ENCODE data around the gene SLC25A25. TPM values are rescaled to one million over a fixed set of nuclear protein-coding genes. Genes with fewer than 3 reads are reported as not detected.

SLC25A25 gene
- total and polyA plus RNA-seq, 2 of the 8 experiments (the other 6 are each of a cell fraction or from before 2014, with no cell fraction given): 6.5 to 18.5 TPM

DNA sequence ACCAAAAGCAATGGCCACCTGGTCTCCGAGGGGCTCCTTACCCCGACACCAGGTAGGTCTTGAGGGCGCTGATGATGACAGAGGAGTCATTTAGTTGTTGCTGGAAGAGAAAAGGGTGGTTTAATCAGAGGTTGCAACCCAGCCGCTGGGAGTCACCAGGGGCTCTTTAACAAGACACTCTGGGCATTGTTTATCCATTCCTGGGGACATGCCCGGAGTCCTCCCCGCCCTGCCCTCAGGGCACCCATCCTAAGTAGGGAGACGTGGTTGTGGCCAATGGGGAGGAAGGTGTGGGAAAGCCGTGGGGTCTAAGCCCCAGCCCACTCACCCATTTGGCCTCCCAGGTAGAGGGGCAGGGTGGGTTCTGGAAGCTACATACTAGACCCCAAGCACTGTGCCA is 56.4 kb downstream of the SLC25A25 start:
- 89% methylated on average over 8 of the region's 8 CpGs; no CpG with 5 or more reads in 1 of the 2 experiments for WGBS, 2 experiments (ENCODE audit: extremely low coverage in 1 of 2, insufficient coverage in 1 of 2, insufficient read length in 1 of 2, insufficient replicate concordance in 2 of 2, low coverage in 1 of 2, low lambda C conversion rate in 2 of 2, missing lambda C conversion rate in 1 of 2)
- DNase-seq (ENCODE audit: low read depth in 1 of 2, low spot score in 2 of 2) (no peak), FAIRE-seq (no peak)
- Histone ChIP-seq H4K5ac (ENCODE audit: insufficient read length, low read depth, low read length) (no peak overlapping the region), H3K79me2 (ENCODE audit: control insufficient read depth in 1 of 2, insufficient read depth in 2 of 2, low read length in 2 of 2) (peaks cover 0 to 20% of the 10 kb centered on the region in 2 experiments; a peak in 1 of 4 replicates), H3K9ac (replicated peaks in 1 of 4; ENCODE audit: extremely low read depth in 1 of 4, low read depth in 3 of 4, low read length in 3 of 4) (no peak overlapping the region), H3K14ac (ENCODE audit: insufficient read length) (no peak overlapping the region), H4K20me1 (replicated peaks in 1 of 2; ENCODE audit: control insufficient read depth in 1 of 2, insufficient read depth in 2 of 2, low read length in 2 of 2) (peaks cover 3 to 16% of the 10 kb centered on the region in 2 experiments), H3K23ac (ENCODE audit: insufficient read length) (no peak overlapping the region), H2AK5ac (ENCODE audit: low read depth, low read length) (no peak overlapping the region), H2BK5ac (ENCODE audit: low read depth, low read length) (no peak overlapping the region), H2AFZ (ENCODE audit: low read length) (no peak overlapping the region), H3K56ac (replicated peaks; ENCODE audit: insufficient read length, low read depth, low read length) (no peak overlapping the region), H2BK120ac (replicated peaks; ENCODE audit: low read depth, low read length) (no peak overlapping the region), H3K4me1 (replicated peaks in 1 of 4; ENCODE audit: control insufficient read depth in 3 of 4, insufficient read depth in 4 of 4, low read length in 3 of 4) (peaks cover 0 to 6% (median 3%) of the 10 kb centered on the region in 4 experiments; a peak in 4 of 7 replicates), H3K27ac (ENCODE audit: low read depth, low read length) (no peak overlapping the region), H3K36me3 (ENCODE audit: control insufficient read depth in 2 of 4, insufficient read depth in 4 of 4, low read length in 3 of 4) (peaks cover 2 to 26% (median 8%) of the 10 kb centered on the region in 4 experiments; a peak in 4 of 8 replicates), H3K4me3 (ENCODE audit: extremely low read depth in 1 of 4, insufficient read depth in 2 of 4, low read depth in 3 of 4, low read length in 4 of 4) (no peak overlapping the region), H3K9me3 (ENCODE audit: insufficient read depth in 2 of 2, low read depth in 1 of 2, low read length in 1 of 2) (peaks cover 0 to 4% of the 10 kb centered on the region in 2 experiments; a peak in 1 of 4 replicates), H3K27me3 (replicated peaks in 1 of 4; ENCODE audit: control insufficient read depth in 3 of 4, extremely low read depth in 1 of 4, insufficient read depth in 3 of 4, low read length in 3 of 4) (peaks cover 0 to 8% (median 7%) of the 10 kb centered on the region in 4 experiments; a peak in 5 of 7 replicates), H4K91ac (replicated peaks; ENCODE audit: insufficient read length, low read length) (no peak overlapping the region), H3K18ac (ENCODE audit: extremely low read depth, low read length) (no peak overlapping the region), H3K23me2 (ENCODE audit: low read depth, low read length) (peaks cover 6% of the 10 kb centered on the region; the same call in 1 of the 2 replicates), H2BK12ac (ENCODE audit: low read depth, low read length) (no peak overlapping the region), H2BK20ac (ENCODE audit: low read length) (no peak overlapping the region), H2BK15ac (ENCODE audit: low read length) (no peak overlapping the region), H3K79me1 (ENCODE audit: low read depth, low read length) (peaks cover 4% of the 10 kb centered on the region; the same call in 1 of the 2 replicates), H3K4ac (replicated peaks; ENCODE audit: insufficient read length, low read depth, low read length) (no peak overlapping the region), H3K4me2 (ENCODE audit: insufficient read depth in 1 of 2, low read depth in 2 of 2, low read length in 2 of 2) (no peak overlapping the region), H4K8ac (ENCODE audit: extremely low read depth, insufficient read depth, low read length) (no peak overlapping the region)
- ChIA-PET POLR2A (ENCODE audit: partially characterized antibody) (interaction anchor here (0.7 to 3.4 kb wide), 9 partner anchors 10 to 261 kb away, joined by 3 to 15 read pairs (median 5); partner anchors contain the start of gene BBLN), CTCF (ENCODE audit: partially characterized antibody) (interaction anchor here (0.6 to 9.9 kb wide), 38 partner anchors 8 to 284 kb away, joined by 3 to 74 read pairs (median 4); partner anchors contain the start of genes CIZ1, DNM1, LCN2 and NAIF1)
- TF ChIP-seq HDAC2 (IDR thresholded peaks at IDR 0.05; ENCODE audit: borderline replicate concordance in 1 of 2, low read depth in 2 of 2, low read length in 2 of 2) (no peak), CBX8 (IDR thresholded peaks at IDR 0.05; ENCODE audit: borderline replicate concordance, low read depth, low read length) (no peak), BCL11A (IDR thresholded peaks at IDR 0.05; ENCODE audit: low read depth in 2 of 2, low read length in 2 of 2) (no peak), SP4 (IDR thresholded peaks at IDR 0.05; ENCODE audit: low read length) (no peak), SP1 (IDR thresholded peaks at IDR 0.05; ENCODE audit: low read depth, low read length) (no peak), TEAD4 (IDR thresholded peaks at IDR 0.05; ENCODE audit: low read depth, low read length) (no peak), NRF1 (IDR thresholded peaks at IDR 0.05; ENCODE audit: low read depth, low read length) (no peak), RFX5 (IDR thresholded peaks at IDR 0.05; ENCODE audit: borderline replicate concordance, low read depth, low read length) (no peak)
- TF ChIP-seq, protein P1, sequence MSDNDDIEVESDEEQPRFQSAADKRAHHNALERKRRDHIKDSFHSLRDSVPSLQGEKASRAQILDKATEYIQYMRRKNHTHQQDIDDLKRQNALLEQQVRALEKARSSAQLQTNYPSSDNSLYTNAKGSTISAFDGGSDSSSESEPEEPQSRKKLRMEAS (IDR thresholded peaks at IDR 0.05): no peak
